Mesendoderm (in vitro differentiated cells): ENCODE measurements around the gene RNASE11. TPM values are rescaled to one million over a fixed set of nuclear protein-coding genes. Genes with fewer than 3 reads are reported as not detected.

Experiments used
- DNase-seq: peaks from one replicate; pipeline ENCODE4 v3.0.0; 2013
- H2AK5ac ChIP-seq: 2 replicates; pipeline ENCODE4 v1.6.1; 2013; ENCODE audit warnings: low read length, inconsistent platforms
- H2BK120ac ChIP-seq: 2 replicates; pipeline ENCODE4 v1.6.1; 2013; ENCODE audit warnings: low read depth, mild to moderate bottlenecking, low read length, moderate library complexity, mixed read lengths
- H2BK15ac ChIP-seq: replicated peaks from 2 replicates; pipeline ENCODE4 v1.6.1; 2013; ENCODE audit warnings: low read depth, mild to moderate bottlenecking, moderate library complexity
- H2BK5ac ChIP-seq: 2 replicates; pipeline ENCODE4 v1.6.1; 2013; ENCODE audit warnings: low read length, inconsistent platforms
- H3K18ac ChIP-seq: 2 replicates; pipeline ENCODE4 v1.6.1; 2013; ENCODE audit warnings: mild to moderate bottlenecking, low read length, mixed read lengths
- H3K23ac ChIP-seq: one replicate; pipeline ENCODE4 v1.6.1; 2013; ENCODE audit warnings: low read length
- H3K27ac ChIP-seq: 2 replicates; pipeline ENCODE4 v1.5.1; 2013; ENCODE audit warnings: low read depth, mild to moderate bottlenecking, inconsistent platforms, low read length, moderate library complexity
- H3K27me3 ChIP-seq: 2 replicates; pipeline ENCODE4 v1.6.1; 2013; ENCODE audit warnings: low read length, control low read depth, mild to moderate bottlenecking, inconsistent platforms; ENCODE audit not compliant: insufficient read depth, poor library complexity
- H3K36me3 ChIP-seq: 2 replicates; pipeline ENCODE4 v1.6.1; 2013; ENCODE audit warnings: low read length, inconsistent platforms; ENCODE audit not compliant: control insufficient read depth, insufficient read depth
- H3K4ac ChIP-seq: one replicate; pipeline ENCODE4 v1.6.1; 2013; ENCODE audit warnings: low read depth, mild to moderate bottlenecking, low read length, moderate library complexity
- H3K4me1 ChIP-seq: 2 replicates; pipeline ENCODE4 v1.6.1; 2013; ENCODE audit warnings: low read depth, low read length, inconsistent platforms; ENCODE audit not compliant: control insufficient read depth
- H3K4me2 ChIP-seq: 2 replicates; pipeline ENCODE4 v1.6.1; 2013; ENCODE audit warnings: low read length
- H3K4me3 ChIP-seq: 2 replicates; pipeline ENCODE4 v1.5.1; 2013; ENCODE audit warnings: mild to moderate bottlenecking, low read length
- H3K56ac ChIP-seq: one replicate; pipeline ENCODE4 v1.6.1; 2013; ENCODE audit warnings: low read length
- H3K79me1 ChIP-seq: 2 replicates; pipeline ENCODE4 v1.6.1; 2013; ENCODE audit warnings: low read length, inconsistent platforms
- H3K79me2 ChIP-seq: 2 replicates; pipeline ENCODE4 v1.6.1; 2013; ENCODE audit warnings: mild to moderate bottlenecking, low read length; ENCODE audit not compliant: control insufficient read depth, insufficient read depth
- H3K9ac ChIP-seq: 2 replicates; pipeline ENCODE4 v1.6.1; 2013; ENCODE audit warnings: low read length, inconsistent platforms
- H4K5ac ChIP-seq: one replicate; pipeline ENCODE4 v1.6.1; 2013; ENCODE audit warnings: low read length
- H4K8ac ChIP-seq: one replicate; pipeline ENCODE4 v1.6.1; 2013; ENCODE audit warnings: low read depth, mild to moderate bottlenecking, control low read depth, low read length, moderate library complexity
- WGBS: extraction: QIAGEN DNeasy Blood & Tissue Kit; methylation state at CpG from one replicate; pipeline ENCODE4 v1.1.7; 2013; ENCODE audit warnings: low lambda C conversion rate, missing lambda C conversion rate; ENCODE audit not compliant: insufficient coverage; ENCODE audit errors: extremely low coverage; 5-methylcytosine and 5-hydroxymethylcytosine counted together
- polyA plus RNA-seq, 2 experiments: library from polyadenylated mRNA; stranded (reverse); fragments of 200-250 nt; gene quantifications; one replicate each; pipeline ENCODE4 v1.2.3, GENCODE V29; 2013

Gene RNASE11
- not detected for polyA plus RNA-seq (2013, experiment 1 of 2)
- polyA plus RNA-seq (2013, experiment 2 of 2), result not detected

DNA sequence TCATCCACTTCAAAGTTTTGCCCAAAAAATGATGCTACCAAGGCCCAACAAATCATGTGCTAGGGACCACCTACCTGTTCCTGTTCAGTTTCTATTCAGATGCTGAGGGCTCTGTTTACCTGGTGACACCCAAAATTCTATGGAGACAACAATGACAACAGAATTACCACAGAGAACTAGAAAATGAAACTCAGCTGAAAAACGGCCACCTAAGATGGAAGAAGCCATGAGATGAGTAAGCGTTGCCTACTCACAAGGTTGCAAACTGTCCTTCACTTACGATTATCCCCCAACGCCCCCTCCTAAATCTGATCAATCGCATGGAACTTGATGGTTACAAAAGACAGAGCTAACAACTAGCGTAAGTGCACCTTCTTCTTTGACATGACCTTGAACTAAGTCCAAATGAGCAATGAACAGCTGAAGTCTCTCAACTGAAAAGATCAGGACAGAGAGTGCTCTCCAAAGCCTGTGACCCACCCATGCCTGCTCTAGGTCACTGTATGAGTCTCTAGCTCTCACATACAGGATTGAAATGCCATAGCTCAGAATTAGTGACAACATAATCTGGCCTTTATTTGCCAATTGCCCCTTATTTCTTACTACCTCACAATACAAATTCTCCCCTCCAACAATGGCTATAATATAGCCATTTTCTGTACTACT is at the start of gene RNASE11:
RNASE11 (minus strand) TSS at position 513 of the 666 bp plus-strand sequence.
- Histone ChIP-seq H2BK5ac (no peak within 1 kb of the TSS), H2BK120ac (no peak within 1 kb of the TSS), H4K8ac (no peak within 1 kb of the TSS), H3K27ac (no peak within 1 kb of the TSS), H3K18ac (no peak within 1 kb of the TSS), H3K79me1 (no peaks in the 10 kb centered on the region), H4K5ac (no peak within 1 kb of the TSS), H3K79me2 (no peaks in the 10 kb centered on the region), H3K4me3 (no peak within 1 kb of the TSS), H2BK15ac (peak within 1 kb of the TSS; percentile 87), H3K23ac (no peak within 1 kb of the TSS), H3K36me3 (no peaks in the 10 kb centered on the region), H3K4me2 (no peak within 1 kb of the TSS), H3K9ac (no peak within 1 kb of the TSS), H3K4me1 (peaks cover 5% of the 10 kb centered on the region), H3K4ac (no peak within 1 kb of the TSS), H3K56ac (no peak within 1 kb of the TSS), H3K27me3 (no peaks in the 10 kb centered on the region), H2AK5ac (no peak within 1 kb of the TSS)
- no CpG with 5 or more reads among the region's 6 CpGs for WGBS
- DNase-seq, result no peak

DNA sequence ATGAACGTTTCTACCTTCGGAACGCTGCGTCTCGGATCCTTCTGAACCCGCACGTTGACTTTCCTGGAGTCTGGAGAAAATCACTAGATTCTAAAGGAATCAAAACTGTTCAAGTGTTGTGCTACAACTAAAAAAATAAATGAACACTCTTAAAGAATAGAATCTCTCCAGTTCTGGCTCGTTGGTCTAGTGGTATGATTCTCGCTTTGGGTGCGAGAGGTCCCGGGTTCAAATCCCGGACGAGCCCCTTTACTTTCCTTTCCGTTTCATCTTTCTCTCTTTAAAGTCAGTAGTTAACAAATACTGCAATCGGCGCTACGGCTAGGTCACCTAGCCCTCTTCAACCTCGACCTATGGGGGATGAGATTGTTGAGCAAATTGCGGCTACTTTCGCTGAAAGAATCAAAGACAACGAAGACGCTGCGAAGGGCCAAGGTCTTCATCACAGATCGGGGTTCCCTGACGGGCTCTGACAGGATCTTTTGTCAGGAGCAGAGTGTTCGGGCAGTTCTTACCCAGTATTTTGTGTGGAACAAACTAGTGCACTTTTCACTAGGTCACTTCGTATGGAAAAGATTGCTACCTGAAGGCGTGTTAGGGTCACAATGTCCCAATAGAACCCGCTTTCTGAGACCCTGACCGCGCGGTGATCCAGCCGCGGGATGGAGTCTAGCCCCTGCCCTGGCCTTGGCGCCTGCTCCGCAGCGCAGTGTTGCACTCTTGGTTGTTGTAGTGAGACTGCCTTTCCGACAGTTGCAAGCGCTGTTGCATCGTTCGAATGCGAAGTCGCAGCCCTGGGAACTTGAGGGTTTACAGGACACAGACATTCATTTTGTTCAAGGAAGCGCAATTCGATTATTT is 45.3 kb upstream of the RNASE11 start:
- Histone ChIP-seq H3K56ac (peak overlapping the region; percentile 82), H2BK15ac (no peak overlapping the region), H3K79me2 (no peaks in the 10 kb centered on the region), H3K36me3 (no peaks in the 10 kb centered on the region), H3K79me1 (no peaks in the 10 kb centered on the region), H4K8ac (no peak overlapping the region), H4K5ac (no peak overlapping the region), H3K4ac (peak overlapping the region; percentile 37), H3K27ac (no peak overlapping the region), H3K23ac (no peak overlapping the region), H2BK5ac (no peak overlapping the region), H2AK5ac (no peak overlapping the region), H3K4me2 (peak overlapping the region; percentile 47), H3K18ac (peak overlapping the region; percentile 13), H3K4me1 (peaks cover 2% of the 10 kb centered on the region), H3K27me3 (no peaks in the 10 kb centered on the region), H3K4me3 (peak overlapping the region; percentile 59), H2BK120ac (no peak overlapping the region), H3K9ac (peak overlapping the region; percentile 70)
- WGBS, result no CpG with 5 or more reads among the region's 45 CpGs
- peak; percentile 99 for DNase-seq

DNA sequence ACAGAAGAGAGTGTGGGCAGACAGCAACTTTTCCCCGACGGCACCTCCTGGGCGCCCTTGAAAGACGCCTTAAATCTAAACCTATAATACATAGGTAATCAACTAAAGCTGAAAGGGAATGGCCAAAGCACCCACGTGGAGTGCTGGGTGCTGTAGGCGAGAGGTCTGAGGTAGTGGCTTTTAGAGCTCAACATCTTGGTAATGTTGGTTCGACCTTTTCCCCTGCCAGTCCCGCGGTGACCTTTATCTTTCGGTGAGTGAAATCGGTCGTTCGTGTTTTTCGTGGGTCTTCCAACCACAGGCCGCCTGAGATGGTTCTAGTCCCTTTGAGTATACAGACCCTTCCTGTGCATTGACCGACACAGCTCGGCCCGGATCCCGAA is 44.6 kb upstream of the RNASE11 start:
- Histone ChIP-seq H3K18ac (no peak overlapping the region), H3K36me3 (no peaks in the 10 kb centered on the region), H3K79me1 (no peaks in the 10 kb centered on the region), H3K4me2 (peak overlapping the region; percentile 47), H2AK5ac (no peak overlapping the region), H3K27me3 (no peaks in the 10 kb centered on the region), H3K4me1 (peaks cover 6% of the 10 kb centered on the region), H2BK120ac (no peak overlapping the region), H2BK15ac (no peak overlapping the region), H2BK5ac (no peak overlapping the region), H4K8ac (no peak overlapping the region), H3K27ac (no peak overlapping the region), H3K23ac (no peak overlapping the region), H3K79me2 (no peaks in the 10 kb centered on the region), H3K4ac (peak overlapping the region; percentile 37), H3K9ac (peak overlapping the region; percentile 70), H3K4me3 (peak overlapping the region; percentile 59), H4K5ac (no peak overlapping the region), H3K56ac (peak overlapping the region; percentile 82)
- no CpG with 5 or more reads among the region's 19 CpGs for WGBS
- peak; percentile 72 for DNase-seq

DNA sequence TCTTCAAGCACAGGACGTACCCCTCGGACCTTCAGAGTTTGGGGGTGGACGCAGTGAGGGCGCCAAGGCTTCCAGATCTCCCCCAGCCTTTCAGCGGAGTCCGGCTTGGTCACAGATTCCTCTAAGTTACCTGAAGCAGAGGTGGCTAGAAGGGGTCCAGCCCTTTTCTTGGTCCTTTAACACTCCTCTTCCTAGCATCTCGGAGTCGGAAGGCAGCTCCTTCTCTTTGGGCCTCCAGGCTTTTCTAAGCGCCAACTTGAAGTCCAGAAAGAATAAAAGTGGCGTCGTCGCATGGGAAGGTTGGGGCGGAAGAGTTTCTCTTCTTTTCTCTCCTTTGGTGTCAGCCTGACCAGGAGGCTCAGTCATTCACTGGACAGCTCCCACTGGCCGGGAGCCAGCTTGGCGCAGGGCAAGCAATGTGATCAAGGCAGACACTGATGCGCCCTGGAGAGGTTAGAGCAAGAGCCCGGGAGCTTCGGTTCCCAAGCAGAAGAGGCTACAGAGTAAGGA is 44.1 kb upstream of the RNASE11 start:
- no peak overlapping the region for H4K8ac ChIP-seq

DNA sequence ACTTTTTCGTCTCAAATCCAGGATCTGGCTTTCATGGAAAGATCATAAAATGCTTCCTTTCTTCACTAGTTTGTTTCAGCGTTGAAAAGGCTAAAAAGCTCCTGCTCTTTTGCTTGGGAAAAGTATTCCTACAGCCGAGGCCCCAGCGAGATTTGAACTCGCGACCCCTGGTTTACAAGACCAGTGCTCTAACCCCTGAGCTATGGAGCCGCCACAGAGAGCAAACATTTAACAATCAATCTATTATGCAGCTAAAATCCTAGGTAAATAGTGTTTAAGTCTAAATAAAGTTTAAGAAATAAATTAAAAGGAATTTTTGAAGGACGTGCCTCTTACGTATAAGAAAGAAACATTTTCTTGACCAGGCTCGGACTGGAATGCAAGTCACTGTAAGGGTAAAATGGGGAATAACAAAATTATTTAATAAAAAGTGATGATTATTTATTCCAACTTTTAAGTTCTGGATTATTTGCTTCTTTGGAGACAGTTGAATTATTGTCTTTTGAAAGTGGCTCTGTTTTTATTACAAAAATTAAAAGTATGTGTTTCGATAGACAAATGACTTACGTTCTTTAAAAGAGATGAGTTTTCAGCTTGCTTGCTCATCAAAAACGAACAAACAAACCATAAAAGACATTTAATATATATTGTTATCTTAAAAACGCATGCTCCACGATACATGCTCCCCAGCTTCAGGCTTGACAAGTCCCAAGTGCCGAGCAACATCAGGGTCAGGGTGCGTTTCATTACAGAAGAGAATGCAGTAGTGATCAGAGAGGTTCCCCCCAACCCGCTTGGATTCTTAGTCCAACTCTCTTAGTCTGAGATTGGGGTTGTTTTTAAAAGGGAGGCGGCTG is 43.5 kb upstream of the RNASE11 start:
- no CpG with 5 or more reads among the region's 19 CpGs for WGBS
- H4K8ac ChIP-seq, result no peak overlapping the region
- H2BK15ac ChIP-seq, result no peak overlapping the region
- H2BK120ac ChIP-seq, result no peak overlapping the region
- peak; percentile 85 for DNase-seq
- no peak overlapping the region for H3K23ac ChIP-seq
- H3K9ac ChIP-seq, result peak overlapping the region; percentile 74
- H2BK5ac ChIP-seq, result no peak overlapping the region
- H3K36me3 ChIP-seq, result no peaks in the 10 kb centered on the region
- no peaks in the 10 kb centered on the region for H3K79me2 ChIP-seq
- H3K27ac ChIP-seq, result peak overlapping the region; percentile 72
- no peak overlapping the region for H2AK5ac ChIP-seq
- H4K5ac ChIP-seq, result no peak overlapping the region
- peak overlapping the region; percentile 71 for H3K4me3 ChIP-seq
- peak overlapping the region; percentile 21 for H3K18ac ChIP-seq
- peak overlapping the region; percentile 95 for H3K4me2 ChIP-seq
- H3K79me1 ChIP-seq, result no peaks in the 10 kb centered on the region
- H3K4ac ChIP-seq, result no peak overlapping the region
- H3K27me3 ChIP-seq, result no peaks in the 10 kb centered on the region
- peak overlapping the region; percentile 86 for H3K56ac ChIP-seq
- peaks cover 12% of the 10 kb centered on the region for H3K4me1 ChIP-seq

More for the DNA sequence above, 44.1 kb upstream of the RNASE11 start:
- no peaks in the 10 kb centered on the region for H3K36me3 ChIP-seq
- no peak overlapping the region for H2BK15ac ChIP-seq
- no peak overlapping the region for H2BK120ac ChIP-seq
- no peaks in the 10 kb centered on the region for H3K79me2 ChIP-seq
- H3K56ac ChIP-seq, result peak overlapping the region; percentile 82
- peak overlapping the region; percentile 74 for H3K9ac ChIP-seq
- H3K23ac ChIP-seq, result no peak overlapping the region
- H3K4me3 ChIP-seq, result peak overlapping the region; percentile 59
- H2AK5ac ChIP-seq, result no peak overlapping the region
- H2BK5ac ChIP-seq, result no peak overlapping the region
- no peaks in the 10 kb centered on the region for H3K27me3 ChIP-seq
- H3K4me2 ChIP-seq, result peak overlapping the region; percentile 95
- H4K5ac ChIP-seq, result no peak overlapping the region
- WGBS, result no CpG with 5 or more reads among the region's 18 CpGs
- no peak overlapping the region for H3K18ac ChIP-seq
- DNase-seq, result peak; percentile 86
- peaks cover 8% of the 10 kb centered on the region for H3K4me1 ChIP-seq
- H3K27ac ChIP-seq, result no peak overlapping the region
- H3K4ac ChIP-seq, result no peak overlapping the region
- H3K79me1 ChIP-seq, result no peaks in the 10 kb centered on the region
